ENCODE measurements around the gene NHSL2.

NHSL2 gene

GRCh38 chrX:72182924-72183323, 272.3 kb downstream of the NHSL2 start:
- no peak for DNase-seq (ENCODE audit: low read depth)

DNA sequence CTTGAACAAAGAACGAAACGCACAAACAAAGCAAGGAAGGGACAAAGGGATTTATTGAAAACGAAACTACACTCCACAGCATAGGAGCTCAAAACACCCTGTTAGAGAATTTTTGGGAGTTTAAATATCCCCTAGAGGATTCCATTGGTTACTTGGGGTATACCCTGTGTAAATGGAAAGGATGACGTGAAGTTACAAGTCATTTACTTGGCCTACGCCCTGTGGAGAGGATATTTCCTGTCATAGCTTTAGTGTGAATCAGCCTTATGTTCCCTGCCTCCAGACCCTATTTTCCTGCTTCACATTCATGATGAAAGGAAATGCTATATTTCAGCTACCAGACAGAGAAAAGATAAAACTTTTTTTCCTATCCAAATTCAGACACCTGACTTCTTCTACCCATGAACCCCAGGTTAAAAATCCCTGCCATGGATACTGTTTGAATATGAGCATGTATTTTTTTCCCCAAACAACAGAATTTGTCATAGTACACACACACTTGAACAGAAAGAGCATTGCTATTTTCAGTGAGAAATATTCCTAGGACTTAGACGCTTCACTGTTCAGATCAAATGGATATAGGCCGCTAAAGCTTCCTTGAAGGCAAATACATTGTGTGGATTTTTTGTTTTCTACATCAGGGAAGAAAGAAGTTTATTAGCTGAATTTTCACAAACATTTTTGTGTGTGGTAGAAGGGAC, 291.3 kb downstream of the NHSL2 start:
- DNase-seq (ENCODE audit: low read depth): peak; percentile 39
